GM23248 (cell line): Measurements from ENCODE around the gene SLC38A11.

Experiments used
- EZH2 ChIP-seq: fragments of 200-600 bp; sonication (generic); IDR thresholded peaks from 2 replicates; pipeline ENCODE4 v1.6.1; 2018; ENCODE audit warnings: antibody characterized with exemption, mild to moderate bottlenecking; ENCODE audit not compliant: insufficient read depth, poor library complexity, severe bottlenecking
- EZH2phosphoT487 ChIP-seq: fragments of 200-600 bp; sonication (generic); IDR thresholded peaks from 2 replicates; pipeline ENCODE4 v1.6.1; 2018; ENCODE audit warnings: antibody characterized with exemption, moderate library complexity, mild to moderate bottlenecking, low read depth; ENCODE audit not compliant: insufficient read depth

GRCh38 chr2:164852086-164852485 is 103.2 kb downstream of the SLC38A11 start:
- TF ChIP-seq EZH2phosphoT487 (no peak), EZH2 (no peak)
